GM19467 (cell line): ENCODE results near the gene SCFD2.
"Not testable (repeated sequence)": the region's sequence is repeated elsewhere in the genome, so short reads cannot be mapped to it uniquely, and the experiment has no call there.

Experiments used
- ATAC-seq: cut with Tn5 transposase; IDR thresholded peaks from one replicate; pipeline ENCODE4 v1.9.1; 2021; ENCODE audit warnings: mild to moderate bottlenecking, moderate library complexity; ENCODE audit not compliant: unreplicated experiment

Gene SCFD2

DNA sequence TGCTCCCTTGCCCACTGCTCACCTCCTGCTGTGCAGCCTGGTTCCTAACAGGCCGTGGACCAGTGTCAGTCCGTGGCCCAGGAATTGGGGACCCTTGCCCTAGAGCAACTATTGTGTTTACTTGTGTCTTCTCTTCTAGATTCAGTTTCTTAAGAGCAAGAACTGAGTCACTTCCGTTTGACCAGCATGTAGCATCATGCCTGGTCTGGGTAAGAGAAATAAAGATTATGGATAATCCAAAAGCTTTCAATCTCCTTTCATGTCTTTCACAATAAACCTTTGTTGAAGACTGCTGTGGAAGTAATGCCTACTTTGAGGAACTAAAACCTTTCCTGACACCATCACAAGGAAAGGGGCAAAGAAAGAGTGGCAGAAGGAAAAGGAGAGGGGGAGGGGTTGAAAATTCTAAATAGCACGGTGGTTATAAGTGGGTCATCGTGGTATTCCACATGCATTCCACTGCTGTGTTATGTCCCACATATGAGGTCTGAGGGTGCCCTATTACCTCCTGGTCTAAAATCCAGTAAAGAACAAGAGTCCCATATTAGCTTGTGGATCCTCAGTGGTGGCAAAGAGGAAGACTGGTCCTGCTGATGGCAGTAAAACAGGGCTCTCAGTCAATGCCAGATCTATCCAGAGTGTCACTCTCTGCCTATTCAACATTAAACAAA, 370.4 kb downstream of the SCFD2 start:
- no peak for ATAC-seq

GRCh38 chr4:52994567-52994966, 371.3 kb downstream of the SCFD2 start:
- ATAC-seq: no peak

DNA sequence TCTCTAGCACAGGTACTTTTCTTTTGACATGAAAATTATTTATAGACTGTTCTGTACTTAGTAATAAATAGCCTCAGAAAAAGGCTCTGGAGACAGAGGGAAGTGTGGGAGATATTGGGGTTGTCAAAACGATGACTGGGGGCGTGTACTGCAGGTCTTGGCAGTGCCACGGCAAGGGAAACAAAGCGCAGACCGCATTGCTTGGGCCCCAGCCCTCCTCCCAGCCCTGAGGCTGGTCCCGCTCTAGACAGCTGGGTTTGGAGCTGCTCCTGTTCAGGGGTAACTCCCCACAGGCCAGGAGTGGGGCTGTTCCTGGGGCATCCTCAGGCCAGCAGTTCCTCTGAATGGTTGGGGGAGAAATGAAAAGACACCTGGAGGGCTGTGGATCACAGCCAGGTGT, 372.1 kb downstream of the SCFD2 start:
- ATAC-seq: no peak

DNA sequence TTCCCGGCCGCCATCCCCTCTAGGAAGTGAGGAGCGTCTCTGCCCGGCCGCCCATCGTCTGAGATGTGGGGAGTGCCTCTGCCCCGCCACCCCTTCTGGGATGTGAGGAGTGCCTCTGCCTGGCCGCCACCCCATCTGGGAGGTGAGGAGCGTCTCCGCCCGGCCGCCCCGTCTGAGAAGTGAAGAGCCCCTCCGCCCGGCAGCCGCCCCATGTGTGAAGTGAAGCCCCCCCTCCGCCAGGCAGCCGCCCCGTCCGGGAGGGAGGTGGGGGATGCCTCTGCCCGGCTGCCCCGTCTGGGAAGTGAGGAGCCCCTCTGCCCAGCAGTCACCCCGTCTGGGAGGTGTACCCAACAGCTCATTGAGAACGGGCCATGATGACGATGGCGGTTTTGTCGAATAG, 373.3 kb downstream of the SCFD2 start:
- not testable (repeated sequence) for ATAC-seq

- ATAC-seq: no peak
Measured at GRCh38 chr4:52991472-52991871, 374.4 kb downstream of the SCFD2 start.

GRCh38 chr4:52990706-52991105, 375.2 kb downstream of the SCFD2 start:
- ATAC-seq: no peak

GRCh38 chr4:52989865-52990264, 376.0 kb downstream of the SCFD2 start:
- no peak for ATAC-seq

- ATAC-seq: no peak
Measured at GRCh38 chr4:52987392-52988056, 378.3 kb downstream of the SCFD2 start.

GRCh38 chr4:52984462-52984881, 381.4 kb downstream of the SCFD2 start:
- no peak for ATAC-seq

- ATAC-seq: no peak
Measured at GRCh38 chr4:52983563-52984303, 382.1 kb downstream of the SCFD2 start.

DNA sequence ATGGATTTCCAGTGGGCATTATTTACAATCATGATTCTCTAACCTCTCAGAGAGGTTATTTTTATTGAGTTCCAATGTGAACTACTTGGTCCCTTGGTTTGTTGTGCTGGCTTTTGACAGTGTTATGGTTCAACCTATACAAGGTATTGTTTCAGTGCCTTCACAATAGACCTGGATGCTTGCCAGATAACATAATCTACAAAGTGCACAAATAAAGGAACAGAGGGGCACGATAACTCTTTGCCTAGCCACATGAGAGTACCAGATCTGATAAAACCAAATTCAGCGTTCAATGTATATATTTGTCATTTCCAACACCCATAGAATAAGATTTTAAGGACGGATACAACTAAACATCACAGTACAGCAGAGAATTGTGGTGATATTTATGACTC, 382.9 kb downstream of the SCFD2 start:
- ATAC-seq: no peak

- ATAC-seq: no peak
Measured at GRCh38 chr4:52982255-52982945, 383.5 kb downstream of the SCFD2 start.

DNA sequence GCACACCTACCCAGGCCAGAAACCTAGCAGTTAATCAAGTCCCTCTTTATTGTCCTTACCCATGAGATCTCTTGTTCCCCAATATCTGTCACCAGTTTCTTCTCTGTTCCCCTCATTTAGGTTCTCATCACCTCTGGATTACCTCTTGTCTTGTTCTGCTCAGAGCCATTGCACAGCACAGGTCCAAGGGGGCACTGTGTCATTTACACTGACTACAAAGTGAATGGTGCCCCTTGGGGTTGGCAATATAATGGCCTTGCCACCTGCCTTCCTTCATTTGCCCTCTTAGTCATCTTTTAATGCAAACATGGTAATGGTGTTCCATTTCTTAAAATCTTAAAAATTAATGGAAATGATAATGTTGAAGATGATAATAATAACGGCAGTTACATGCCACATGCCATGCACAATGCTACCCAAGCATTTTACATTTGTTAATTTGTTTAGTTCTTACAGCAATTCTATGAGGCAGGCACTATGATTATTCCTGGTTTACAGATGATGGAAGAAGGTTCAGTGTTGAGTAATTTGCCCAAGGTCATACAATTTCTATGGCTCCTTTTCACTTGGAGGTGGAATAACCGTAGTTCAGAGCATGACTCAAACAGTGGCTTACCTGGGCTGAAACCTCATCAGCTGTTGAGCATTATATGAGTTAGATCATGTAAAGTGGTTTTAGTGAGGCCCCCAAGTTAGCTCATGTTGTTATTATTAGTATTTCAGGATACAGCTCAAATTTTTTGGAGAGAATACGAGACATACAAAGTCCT, 385.9 kb downstream of the SCFD2 start:
- no peak for ATAC-seq

DNA sequence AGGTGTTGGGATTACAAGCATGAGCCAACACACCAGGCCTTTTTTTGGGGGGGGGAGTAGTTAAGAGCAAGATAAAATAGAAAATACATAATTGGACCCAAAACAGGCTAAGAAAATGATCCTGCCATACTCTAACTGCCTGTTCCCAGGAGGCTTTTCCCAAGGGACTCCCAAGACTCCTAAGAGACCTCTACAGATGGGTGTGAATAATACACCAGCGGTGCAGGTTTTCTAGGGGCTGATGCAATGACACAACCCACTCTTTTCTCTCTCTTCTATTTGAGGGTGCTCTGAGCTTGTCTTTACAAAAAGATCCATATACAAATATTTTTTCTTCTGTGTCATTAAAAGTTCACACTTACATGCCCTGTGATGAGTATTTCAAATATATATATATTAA, 386.8 kb downstream of the SCFD2 start:
- ATAC-seq: no peak

DNA sequence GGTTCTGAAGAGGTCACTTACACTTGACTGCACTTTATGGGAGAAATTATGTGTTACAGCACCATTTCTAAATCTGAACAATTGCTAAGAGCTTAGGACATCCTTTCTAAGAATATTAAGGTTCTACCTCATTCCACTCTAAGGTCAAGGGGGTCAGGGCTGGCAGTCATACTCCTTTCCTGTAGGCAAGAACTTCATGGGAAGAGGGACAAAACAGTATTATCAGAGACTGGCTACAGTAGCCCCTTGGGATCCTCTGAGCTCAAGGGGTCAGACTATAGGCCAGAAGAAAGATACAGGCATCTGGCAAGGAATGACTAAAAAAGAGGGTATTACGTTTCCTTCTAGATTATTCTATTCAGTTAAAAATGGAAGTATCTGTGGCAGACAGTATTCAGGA, 388.6 kb downstream of the SCFD2 start:
- ATAC-seq: no peak

DNA sequence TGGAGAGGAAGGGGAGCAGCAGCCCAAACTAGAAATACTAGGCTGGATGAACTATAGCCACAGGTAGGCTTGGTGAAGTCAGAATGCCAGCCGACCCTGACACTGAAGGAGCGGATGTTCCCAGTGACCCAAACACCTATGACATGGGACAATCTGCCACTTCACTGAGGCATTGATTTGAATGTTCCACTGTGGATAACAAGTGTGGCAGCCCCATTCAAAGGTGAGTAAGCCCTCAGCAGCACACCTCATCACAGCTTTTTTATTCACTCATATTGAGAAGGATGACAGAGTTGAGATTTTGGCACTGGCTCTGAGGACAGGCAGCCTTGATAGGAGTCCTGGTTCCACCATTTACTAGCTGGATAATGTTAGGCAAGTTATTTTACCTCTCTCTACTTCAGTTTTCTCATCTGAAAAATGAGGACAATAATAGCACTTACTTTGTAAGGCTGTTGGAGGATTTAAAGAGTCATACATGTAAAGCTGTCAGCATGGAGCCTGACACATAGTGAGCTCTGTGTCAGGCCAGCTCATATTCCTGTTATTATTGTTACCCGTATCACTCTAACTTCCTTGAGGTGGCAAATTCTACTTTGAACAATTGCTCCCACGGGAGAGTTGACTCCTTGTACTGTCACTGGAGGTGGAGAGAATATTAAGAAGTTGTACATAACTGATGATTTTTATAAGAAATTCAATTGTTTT, 389.2 kb downstream of the SCFD2 start:
- ATAC-seq: no peak

- ATAC-seq: no peak
Measured at GRCh38 chr4:52968691-52969090, 397.2 kb downstream of the SCFD2 start.

GRCh38 chr4:52968241-52968640, 397.6 kb downstream of the SCFD2 start:
- ATAC-seq: no peak

GRCh38 chr4:52966781-52967180, 399.1 kb downstream of the SCFD2 start:
- no peak for ATAC-seq

- no peak for ATAC-seq
Measured at GRCh38 chr4:52966172-52966571, 399.7 kb downstream of the SCFD2 start.
